GM12873 (cell line): Measurements from ENCODE around the gene ARMH4.

Experiments used
- TF ChIP-seq, protein P1 (sequence below): IDR thresholded peaks from 2 replicates; pipeline ENCODE4 v1.5.1; 2012; ENCODE audit warnings: low read depth, mild to moderate bottlenecking, moderate library complexity, low read length, control low read depth; ENCODE audit not compliant: insufficient read depth; ENCODE audit errors: missing control alignments

The ARMH4 gene

GRCh38 chr14:58143106-58143505 lies 8.9 kb downstream of the ARMH4 start:
- TF ChIP-seq, protein P1, sequence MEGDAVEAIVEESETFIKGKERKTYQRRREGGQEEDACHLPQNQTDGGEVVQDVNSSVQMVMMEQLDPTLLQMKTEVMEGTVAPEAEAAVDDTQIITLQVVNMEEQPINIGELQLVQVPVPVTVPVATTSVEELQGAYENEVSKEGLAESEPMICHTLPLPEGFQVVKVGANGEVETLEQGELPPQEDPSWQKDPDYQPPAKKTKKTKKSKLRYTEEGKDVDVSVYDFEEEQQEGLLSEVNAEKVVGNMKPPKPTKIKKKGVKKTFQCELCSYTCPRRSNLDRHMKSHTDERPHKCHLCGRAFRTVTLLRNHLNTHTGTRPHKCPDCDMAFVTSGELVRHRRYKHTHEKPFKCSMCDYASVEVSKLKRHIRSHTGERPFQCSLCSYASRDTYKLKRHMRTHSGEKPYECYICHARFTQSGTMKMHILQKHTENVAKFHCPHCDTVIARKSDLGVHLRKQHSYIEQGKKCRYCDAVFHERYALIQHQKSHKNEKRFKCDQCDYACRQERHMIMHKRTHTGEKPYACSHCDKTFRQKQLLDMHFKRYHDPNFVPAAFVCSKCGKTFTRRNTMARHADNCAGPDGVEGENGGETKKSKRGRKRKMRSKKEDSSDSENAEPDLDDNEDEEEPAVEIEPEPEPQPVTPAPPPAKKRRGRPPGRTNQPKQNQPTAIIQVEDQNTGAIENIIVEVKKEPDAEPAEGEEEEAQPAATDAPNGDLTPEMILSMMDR: no peak

DNA sequence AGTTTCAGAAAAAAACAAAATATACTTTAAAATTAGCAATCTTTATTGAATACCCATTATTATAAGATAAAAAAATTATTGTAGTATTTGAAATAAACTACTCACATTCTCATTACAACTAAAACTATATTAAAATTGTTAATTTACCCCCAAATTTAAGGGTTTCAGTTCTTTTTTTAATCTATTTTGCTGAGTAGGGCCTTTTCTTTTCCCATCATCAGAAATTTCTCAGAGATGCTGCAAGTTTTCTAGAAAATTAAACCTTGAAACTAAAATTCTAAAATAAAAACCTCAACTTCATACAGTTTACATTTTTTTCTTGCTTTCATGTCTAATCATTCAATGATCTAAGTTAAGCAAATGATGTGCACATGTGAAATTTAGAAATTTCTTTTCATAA lies 10.1 kb downstream of the ARMH4 start:
- TF ChIP-seq, protein P1: no peak

GRCh38 chr14:58138714-58139482 lies 13.1 kb downstream of the ARMH4 start:
- TF ChIP-seq, protein P1: no peak

GRCh38 chr14:58138031-58138713 lies 13.8 kb downstream of the ARMH4 start:
- TF ChIP-seq, protein P1: no peak

DNA sequence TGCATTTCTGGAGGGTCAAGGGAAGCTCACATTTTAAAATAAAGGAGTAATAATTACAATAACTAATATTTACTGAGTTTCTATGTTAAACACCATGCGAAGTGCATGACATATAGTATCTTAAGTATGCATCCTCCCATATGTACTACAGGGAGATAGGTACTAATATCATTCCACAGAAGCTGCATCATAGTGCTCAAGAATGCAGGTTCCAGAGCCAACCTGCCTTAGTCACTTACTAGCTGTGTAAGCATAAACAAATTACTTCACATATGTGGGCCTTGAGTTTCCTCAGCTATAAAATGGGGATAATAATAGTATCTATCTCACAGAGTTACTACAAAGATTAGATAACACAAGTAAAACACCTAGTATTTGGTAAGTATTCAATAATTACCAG lies 18.3 kb downstream of the ARMH4 start:
- TF ChIP-seq, protein P1: no peak

DNA sequence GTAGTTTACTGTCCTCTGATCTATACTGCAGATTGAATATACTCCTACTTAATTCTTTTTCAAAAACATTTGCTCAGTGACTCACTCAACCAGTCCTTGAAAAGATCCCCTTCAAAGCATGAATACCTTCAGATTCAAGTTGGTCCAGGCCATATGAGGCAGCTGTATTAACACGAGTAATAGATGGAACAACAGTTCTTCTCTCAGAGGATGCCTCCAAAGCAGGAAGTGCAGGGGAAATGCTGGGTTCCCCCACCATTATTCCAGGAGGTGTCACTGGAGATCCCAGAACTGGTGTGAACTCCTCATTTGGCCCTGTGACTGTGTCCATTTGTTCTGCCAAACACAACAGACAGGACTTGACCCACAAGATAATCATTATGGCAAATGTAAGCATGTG lies 20.6 kb downstream of the ARMH4 start:
- TF ChIP-seq, protein P1: no peak

GRCh38 chr14:58130116-58130782 lies 21.8 kb downstream of the ARMH4 start:
- TF ChIP-seq, protein P1: no peak
